Skin of body (tissue), 2 donors: ENCODE results near the gene TUBA1B. TPM values are rescaled to one million over a fixed set of nuclear protein-coding genes. Genes with fewer than 3 reads are reported as not detected.
A peak's percentile ranks its signal among the peaks of the same experiment; 100 is the strongest.

ENCODE experiments used
- DNase-seq: peaks from one replicate; lab custom pipeline; 2025; lab: John Stamatoyannopoulos, UW
- total RNA-seq: library from RNA; depleted of rRNA; stranded (reverse); fragments of >200 nt; gene quantifications from one replicate; pipeline ENCODE4 v1.2.3, GENCODE V29; 2014

Gene TUBA1B
- total RNA-seq, 1 donor from 2014 or later = 503 TPM

- no peak for DNase-seq
Measured at GRCh38 chr12:49126852-49127763, 4.1 kb downstream of the TUBA1B start.

- peak; percentile 11 for DNase-seq
Measured at GRCh38 chr12:49121047-49121696, 10.0 kb downstream of the TUBA1B start.

GRCh38 chr12:49111206-49111605 lies 20.0 kb downstream of the TUBA1B start:
- DNase-seq = no peak

GRCh38 chr12:49110464-49111155 lies 20.6 kb downstream of the TUBA1B start, which contains the start of gene LMBR1L:
Gene LMBR1L, minus strand, starts transcription at chr12:49110847. Its CDS starts 292 bp downstream, at chr12:49110555.
- peak; percentile 99 for DNase-seq

- DNase-seq = no peak
Measured at GRCh38 chr12:49109641-49110463, 21.3 kb downstream of the TUBA1B start.

- DNase-seq = no peak
Measured at GRCh38 chr12:49108958-49109404, 22.2 kb downstream of the TUBA1B start.

GRCh38 chr12:49105504-49106084 lies 25.6 kb downstream of the TUBA1B start:
- DNase-seq = no peak

GRCh38 chr12:49104822-49105221 lies 26.4 kb downstream of the TUBA1B start:
- no peak for DNase-seq

- DNase-seq = no peak
Measured at GRCh38 chr12:49100380-49100779, 30.8 kb downstream of the TUBA1B start.

GRCh38 chr12:49098703-49099102 lies 32.5 kb downstream of the TUBA1B start:
- no peak for DNase-seq

GRCh38 chr12:49098035-49098451 lies 33.2 kb downstream of the TUBA1B start:
- DNase-seq = no peak

- no peak for DNase-seq
Measured at GRCh38 chr12:49097381-49097780, 33.8 kb downstream of the TUBA1B start.

GRCh38 chr12:49094975-49095365 lies 36.2 kb downstream of the TUBA1B start:
- no peak for DNase-seq

- DNase-seq = no peak
Measured at GRCh38 chr12:49094160-49094974, 36.8 kb downstream of the TUBA1B start, which contains the start of gene DHH. Gene DHH, minus strand, starts transcription at chr12:49094801. Its CDS starts 289 bp downstream, at chr12:49094512.

- no peak for DNase-seq
Measured at GRCh38 chr12:49093792-49094159, 37.4 kb downstream of the TUBA1B start.

GRCh38 chr12:49092816-49093406 lies 38.3 kb downstream of the TUBA1B start:
- DNase-seq = no peak

- DNase-seq = no peak
Measured at GRCh38 chr12:49092086-49092815, 38.9 kb downstream of the TUBA1B start.

- no peak for DNase-seq
Measured at GRCh38 chr12:49091836-49092085, 39.4 kb downstream of the TUBA1B start.
